Astrocyte (in vitro differentiated cells and primary cell): ENCODE data around the gene WDR81. TPM values are rescaled to one million over a fixed set of nuclear protein-coding genes. Genes with fewer than 3 reads are reported as not detected.
"Not testable (repeated sequence)": the region's sequence is repeated elsewhere in the genome, so short reads cannot be mapped to it uniquely, and the experiment has no call there.

Experiments
- DNase-seq: peaks from one replicate; pipeline ENCODE4 v3.0.0-alpha.2; 2010; ENCODE audit warnings: low read depth
- FAIRE-seq: peaks from 2 replicates; lab custom pipeline; 2011; peaks lifted over from hg19 to GRCh38; lab: Jason Lieb, UNC
- H2AFZ ChIP-seq: 2 replicates; pipeline ENCODE4 v1.6.0; 2012; ENCODE audit warnings: low read depth, low read length, inconsistent platforms
- H3K27ac ChIP-seq: 2 replicates; pipeline ENCODE4 v1.5.1; 2011; ENCODE audit warnings: low read depth, low read length, inconsistent platforms
- H3K27me3 ChIP-seq: 2 replicates; pipeline ENCODE4 v1.6.0; 2011; ENCODE audit warnings: low read length, inconsistent platforms; ENCODE audit not compliant: insufficient read depth
- H3K36me3 ChIP-seq: 2 replicates; pipeline ENCODE4 v1.5.1; 2011; ENCODE audit warnings: low read length, inconsistent platforms; ENCODE audit not compliant: insufficient read depth
- H3K4me1 ChIP-seq: 2 replicates; pipeline ENCODE4 v1.5.1; 2011; ENCODE audit warnings: low read length, inconsistent platforms; ENCODE audit not compliant: insufficient read depth
- H3K4me2 ChIP-seq: 2 replicates; pipeline ENCODE4 v1.6.0; 2012; ENCODE audit warnings: low read length, inconsistent platforms
- H3K4me3 ChIP-seq: 2 replicates; pipeline ENCODE4 v1.5.1; 2011; ENCODE audit warnings: low read depth, mild to moderate bottlenecking, low read length, inconsistent platforms; ENCODE audit not compliant: insufficient read depth
- H3K79me2 ChIP-seq: 2 replicates; pipeline ENCODE4 v1.6.0; 2012; ENCODE audit warnings: mild to moderate bottlenecking, low read length, inconsistent platforms; ENCODE audit not compliant: insufficient read depth
- H3K9ac ChIP-seq: 2 replicates; pipeline ENCODE4 v1.6.0; 2012; ENCODE audit warnings: mild to moderate bottlenecking, low read length, inconsistent platforms
- H3K9me3 ChIP-seq: 2 replicates; pipeline ENCODE4 v1.5.1; 2012; ENCODE audit warnings: low read depth, mild to moderate bottlenecking, low read length, inconsistent platforms; ENCODE audit not compliant: insufficient read depth
- H4K20me1 ChIP-seq: 2 replicates; pipeline ENCODE4 v1.6.0; 2012; ENCODE audit warnings: low read length, inconsistent platforms; ENCODE audit not compliant: insufficient read depth
- H3K27ac Mint-ChIP-seq: one replicate; pipeline ENCODE4 v1.8.0; 2021; ENCODE audit warnings: mild to moderate bottlenecking, mixed read lengths; ENCODE audit not compliant: unreplicated experiment
- H3K27me3 Mint-ChIP-seq: one replicate; pipeline ENCODE4 v1.8.0; 2021; ENCODE audit warnings: low read depth, mixed read lengths; ENCODE audit not compliant: unreplicated experiment
- H3K36me3 Mint-ChIP-seq: one replicate; pipeline ENCODE4 v1.8.0; 2021; ENCODE audit warnings: low read depth, mixed read lengths; ENCODE audit not compliant: unreplicated experiment
- H3K4me1 Mint-ChIP-seq: one replicate; pipeline ENCODE4 v1.8.0; 2021; ENCODE audit warnings: low read depth, mixed read lengths; ENCODE audit not compliant: unreplicated experiment
- H3K4me3 Mint-ChIP-seq: one replicate; pipeline ENCODE4 v1.8.0; 2021; ENCODE audit warnings: mild to moderate bottlenecking, moderate library complexity, mixed read lengths; ENCODE audit not compliant: unreplicated experiment
- H3K9me3 Mint-ChIP-seq: one replicate; pipeline ENCODE4 v1.8.0; 2021; ENCODE audit warnings: mild to moderate bottlenecking, mixed read lengths; ENCODE audit not compliant: unreplicated experiment
- EZH2 ChIP-seq: IDR thresholded peaks from 2 replicates; pipeline ENCODE4 v1.6.1; 2012; ENCODE audit warnings: mild to moderate bottlenecking, low read length, inconsistent platforms; ENCODE audit not compliant: insufficient read depth
- total RNA-seq: library from RNA; stranded (reverse); gene quantifications from 2 replicates; pipeline ENCODE4 v1.2.1, GENCODE V29; 2021
- TF ChIP-seq, protein P1 (sequence below): IDR thresholded peaks from 2 replicates; pipeline ENCODE4 v1.5.1; 2011; ENCODE audit warnings: low read depth, mild to moderate bottlenecking, inconsistent platforms, low read length, moderate library complexity; ENCODE audit not compliant: insufficient read depth

WDR81 gene
- total RNA-seq, 1 donor from 2014 or later: 12.3 TPM

- H3K27ac Mint-ChIP-seq: peak overlapping the region; percentile 85
- Histone ChIP-seq H3K9ac (peak overlapping the region; percentile 62), H3K4me3 (no peak overlapping the region), H3K9me3 (no peaks in the 10 kb centered on the region), H4K20me1 (no peaks in the 10 kb centered on the region), H2AFZ (peak overlapping the region; percentile 83), H3K4me1 (peaks cover 29% of the 10 kb centered on the region), H3K27me3 (no peaks in the 10 kb centered on the region), H3K79me2 (no peaks in the 10 kb centered on the region), H3K4me2 (peak overlapping the region; percentile 79), H3K36me3 (no peaks in the 10 kb centered on the region), H3K27ac (peak overlapping the region; percentile 9)
- FAIRE-seq: no peak
- TF ChIP-seq, protein P1, sequence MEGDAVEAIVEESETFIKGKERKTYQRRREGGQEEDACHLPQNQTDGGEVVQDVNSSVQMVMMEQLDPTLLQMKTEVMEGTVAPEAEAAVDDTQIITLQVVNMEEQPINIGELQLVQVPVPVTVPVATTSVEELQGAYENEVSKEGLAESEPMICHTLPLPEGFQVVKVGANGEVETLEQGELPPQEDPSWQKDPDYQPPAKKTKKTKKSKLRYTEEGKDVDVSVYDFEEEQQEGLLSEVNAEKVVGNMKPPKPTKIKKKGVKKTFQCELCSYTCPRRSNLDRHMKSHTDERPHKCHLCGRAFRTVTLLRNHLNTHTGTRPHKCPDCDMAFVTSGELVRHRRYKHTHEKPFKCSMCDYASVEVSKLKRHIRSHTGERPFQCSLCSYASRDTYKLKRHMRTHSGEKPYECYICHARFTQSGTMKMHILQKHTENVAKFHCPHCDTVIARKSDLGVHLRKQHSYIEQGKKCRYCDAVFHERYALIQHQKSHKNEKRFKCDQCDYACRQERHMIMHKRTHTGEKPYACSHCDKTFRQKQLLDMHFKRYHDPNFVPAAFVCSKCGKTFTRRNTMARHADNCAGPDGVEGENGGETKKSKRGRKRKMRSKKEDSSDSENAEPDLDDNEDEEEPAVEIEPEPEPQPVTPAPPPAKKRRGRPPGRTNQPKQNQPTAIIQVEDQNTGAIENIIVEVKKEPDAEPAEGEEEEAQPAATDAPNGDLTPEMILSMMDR: no peak
- TF ChIP-seq EZH2: no peak
- H3K27me3 Mint-ChIP-seq: no peaks in the 10 kb centered on the region
- H3K4me3 Mint-ChIP-seq: peak overlapping the region; percentile 73
- H3K9me3 Mint-ChIP-seq: no peaks in the 10 kb centered on the region
- no peaks in the 10 kb centered on the region for H3K36me3 Mint-ChIP-seq
- DNase-seq: peak; percentile 65
- peaks cover 12% of the 10 kb centered on the region for H3K4me1 Mint-ChIP-seq
These were observed 38.7 kb downstream of the WDR81 start for GRCh38 chr17:1762901-1763898.

DNA sequence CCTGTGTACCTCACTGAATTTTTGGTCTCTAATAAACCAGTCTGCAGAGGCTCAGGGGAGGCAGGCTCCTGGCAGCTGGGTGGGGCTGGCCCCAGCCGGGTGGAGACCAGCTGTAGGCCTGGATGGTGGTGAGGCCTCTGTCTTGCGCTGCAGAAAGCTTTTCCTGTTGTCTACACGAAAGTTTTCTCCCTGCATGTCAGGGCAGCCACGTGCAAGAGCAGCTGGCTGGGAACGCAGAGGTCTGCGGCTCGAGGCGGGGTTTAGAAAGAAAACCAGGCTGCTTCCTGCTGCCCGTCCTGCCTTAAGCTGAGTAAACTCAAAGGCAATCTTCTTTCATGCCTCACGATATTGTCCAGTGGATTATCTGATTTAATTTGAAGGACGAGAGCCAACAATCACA, 39.8 kb downstream of the WDR81 start:
- Histone ChIP-seq H3K4me3 (no peak overlapping the region), H3K27me3 (no peaks in the 10 kb centered on the region), H3K79me2 (no peaks in the 10 kb centered on the region), H3K9me3 (no peaks in the 10 kb centered on the region), H3K4me1 (peaks cover 29% of the 10 kb centered on the region), H3K27ac (no peak overlapping the region), H3K36me3 (no peaks in the 10 kb centered on the region), H4K20me1 (no peaks in the 10 kb centered on the region), H3K4me2 (peak overlapping the region; percentile 79), H2AFZ (peak overlapping the region; percentile 21), H3K9ac (no peak overlapping the region)
- Mint-ChIP-seq H3K9me3 (no peaks in the 10 kb centered on the region), H3K4me3 (no peak overlapping the region), H3K27ac (peak overlapping the region; percentile 53), H3K4me1 (peaks cover 12% of the 10 kb centered on the region), H3K36me3 (no peaks in the 10 kb centered on the region), H3K27me3 (no peaks in the 10 kb centered on the region)
- TF ChIP-seq, protein P1: no peak
- TF ChIP-seq EZH2: no peak
- DNase-seq: peak; percentile 76
- peak; percentile 37 for FAIRE-seq

DNA sequence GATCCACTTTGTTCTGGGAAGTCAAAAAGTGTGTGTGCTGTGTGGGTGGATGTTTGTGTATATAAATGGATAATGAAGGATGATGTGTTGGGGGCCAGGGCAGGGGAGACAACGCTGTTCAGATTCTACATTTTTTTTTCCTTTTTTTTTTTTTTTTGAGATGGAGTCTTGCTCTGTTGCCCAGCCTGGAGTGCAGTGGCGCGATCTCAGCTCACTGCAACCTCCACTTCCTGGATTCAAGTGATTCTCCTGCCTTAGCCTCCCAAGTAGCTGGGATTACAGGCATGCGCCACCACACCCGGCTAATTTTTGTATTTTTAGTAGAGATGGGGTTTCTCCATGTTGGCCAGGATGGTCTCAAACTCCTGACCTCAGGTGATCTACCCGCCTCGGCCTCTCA, 40.2 kb downstream of the WDR81 start:
- peaks cover 29% of the 10 kb centered on the region for H3K4me1 ChIP-seq
- not testable (repeated sequence) for H3K9ac ChIP-seq, H3K4me3 Mint-ChIP-seq, H3K4me3 ChIP-seq, H4K20me1 ChIP-seq, H3K36me3 ChIP-seq, H3K9me3 Mint-ChIP-seq, H3K27me3 Mint-ChIP-seq, H3K9me3 ChIP-seq, H3K27me3 ChIP-seq, H3K36me3 Mint-ChIP-seq, DNase-seq, H2AFZ ChIP-seq, H3K79me2 ChIP-seq, H3K27ac ChIP-seq, FAIRE-seq
- Mint-ChIP-seq H3K4me1 (peaks cover 12% of the 10 kb centered on the region), H3K27ac (peak overlapping the region; percentile 53)
- peak overlapping the region; percentile 79 for H3K4me2 ChIP-seq
